Limb (tissue), 2 donors: ENCODE measurements around the gene SLC51A.
"Not testable (repeated sequence)": the region's sequence is repeated elsewhere in the genome, so short reads cannot be mapped to it uniquely, and the experiment has no call there.

Experiments
- DNase-seq, 2 donors: peaks; one replicate each; pipeline ENCODE4 v3.0.0-alpha.2; 2016; ENCODE audit errors: extremely low spot score in 2 of 2

Gene SLC51A

DNA sequence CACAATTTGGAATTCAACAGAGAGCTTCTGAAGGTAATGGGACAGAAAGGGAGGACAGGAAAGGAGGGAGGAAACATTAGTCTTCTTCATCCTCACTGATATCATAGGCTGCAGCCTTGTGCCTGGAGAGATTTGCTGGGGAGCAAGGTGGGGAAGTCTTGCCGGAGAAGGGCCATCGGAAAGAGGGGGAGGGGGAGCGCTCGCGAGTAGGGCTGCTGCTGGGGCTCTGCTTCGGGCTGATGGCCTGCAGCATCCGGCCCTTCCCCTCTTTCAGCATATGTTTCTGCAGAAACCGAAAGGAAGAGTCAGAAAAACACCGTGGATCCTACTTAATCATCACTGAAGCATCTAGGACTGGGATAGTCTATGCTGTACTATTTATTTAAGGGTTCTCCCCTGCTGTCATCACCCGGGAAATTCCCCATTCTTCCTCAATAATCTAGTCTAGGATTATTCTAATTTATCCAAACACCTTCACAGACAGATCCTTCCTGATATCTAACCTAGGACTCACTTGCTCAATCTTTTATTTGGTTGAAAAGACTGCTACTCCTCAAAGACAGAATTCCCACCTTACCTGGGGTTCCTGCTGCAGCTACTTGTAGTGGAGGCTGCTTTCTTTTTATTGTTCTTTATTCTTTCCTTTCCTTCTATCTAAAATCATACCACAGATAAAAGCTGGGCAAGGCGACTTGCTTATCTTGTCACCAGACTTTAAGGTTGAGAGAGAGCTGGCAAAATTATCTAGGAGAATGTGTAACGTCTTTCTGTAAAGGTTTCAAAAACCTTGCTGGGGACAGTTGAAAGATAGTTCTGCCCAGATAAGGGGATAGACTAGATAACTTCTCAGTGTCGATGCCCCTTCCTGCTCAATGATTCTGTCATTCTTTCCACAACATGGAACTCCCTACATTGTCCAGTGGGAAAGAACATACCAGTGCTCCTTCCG, 22.6 kb downstream of the SLC51A start:
- no peak for DNase-seq

DNA sequence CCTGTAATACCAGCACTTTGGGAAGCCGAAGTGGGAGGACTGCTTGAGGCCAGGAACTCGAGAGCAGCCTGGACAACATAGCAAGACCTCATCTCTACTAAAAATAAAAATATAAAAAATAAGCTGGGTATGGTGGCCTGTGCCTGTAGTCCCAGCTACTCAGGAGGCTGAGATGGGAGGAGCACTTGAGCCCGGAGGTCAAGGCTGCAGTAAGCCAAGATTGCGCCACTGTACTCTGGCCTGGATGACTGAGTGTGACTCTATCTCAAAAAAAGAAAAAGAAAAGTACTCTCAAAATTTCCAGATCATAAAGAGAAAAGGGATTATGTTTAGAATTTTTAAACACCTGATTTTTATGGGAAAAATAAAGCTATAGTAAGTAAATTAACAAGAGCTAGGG, 24.1 kb downstream of the SLC51A start:
- no peak for DNase-seq

DNA sequence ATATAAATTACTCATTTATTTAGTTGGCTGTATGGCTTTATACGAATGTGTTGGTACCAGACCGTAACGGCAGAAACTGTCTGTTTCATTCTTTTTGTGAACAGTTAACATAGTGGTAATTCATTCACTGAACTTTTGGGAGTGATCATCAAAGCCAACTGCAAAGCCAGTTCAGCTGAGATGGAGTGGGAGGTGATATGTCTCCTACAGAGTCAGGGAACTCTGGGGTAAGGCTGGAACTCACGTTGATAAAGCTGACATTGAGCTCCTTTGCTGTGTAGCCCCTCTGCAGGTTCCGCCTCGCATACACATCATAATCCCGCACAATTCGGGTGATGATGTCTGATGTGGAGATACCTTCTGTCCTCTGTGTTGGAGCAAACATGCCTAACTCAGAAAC, 25.4 kb downstream of the SLC51A start:
- no peak for DNase-seq

DNA sequence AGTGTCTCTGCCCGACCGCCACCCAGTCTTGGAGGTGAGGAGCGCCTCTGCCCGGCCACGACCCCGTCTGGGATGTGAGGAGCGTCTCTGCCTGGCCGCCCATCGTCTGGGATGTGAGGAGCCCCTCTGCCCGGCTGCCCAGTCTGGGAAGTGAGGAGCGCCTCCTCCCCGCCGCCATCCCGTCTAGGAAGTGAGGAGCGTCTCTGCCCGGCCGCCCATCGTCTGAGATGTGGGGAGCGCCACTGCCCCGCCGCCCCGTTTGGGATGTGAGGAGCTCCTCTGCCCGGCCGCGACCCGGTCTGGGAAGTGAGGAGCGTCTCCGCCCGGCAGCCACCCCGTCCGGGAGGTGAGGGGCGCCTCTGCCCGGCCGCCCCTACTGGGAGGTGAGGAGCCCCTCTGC, 27.8 kb downstream of the SLC51A start:
- not testable (repeated sequence) for DNase-seq

DNA sequence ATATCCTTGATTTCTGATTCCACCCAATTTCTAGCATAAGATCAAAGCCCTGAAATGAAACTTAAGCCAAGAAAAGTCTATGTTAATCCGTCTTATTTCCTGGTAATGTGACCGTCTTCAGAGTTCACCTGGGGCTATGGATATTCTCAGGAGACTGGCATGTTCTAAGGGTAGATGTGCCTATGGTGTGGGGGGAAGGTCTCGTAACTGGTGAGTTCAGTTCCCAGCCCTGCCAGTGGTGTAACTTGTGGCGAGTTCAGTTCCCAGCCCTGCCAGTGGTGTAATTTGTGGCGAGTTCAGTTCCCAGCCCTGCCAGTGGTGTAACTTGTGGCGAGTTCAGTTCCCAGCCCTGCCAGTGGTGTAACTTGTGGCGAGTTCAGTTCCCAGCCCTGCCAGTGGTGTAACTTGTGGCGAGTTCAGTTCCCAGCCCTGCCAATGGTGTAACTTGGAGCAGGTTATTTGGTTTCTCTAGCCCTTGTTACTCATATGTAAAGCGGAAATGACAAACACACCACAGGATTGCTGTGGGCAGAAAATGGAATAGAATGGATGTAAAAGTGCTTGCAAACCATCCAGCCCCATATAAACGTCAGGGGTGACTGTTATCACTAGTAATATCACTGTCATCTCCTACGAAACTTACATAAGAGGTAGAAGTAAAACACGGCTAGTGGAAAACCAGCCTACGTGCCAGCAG, 30.4 kb downstream of the SLC51A start:
- no peak for DNase-seq

DNA sequence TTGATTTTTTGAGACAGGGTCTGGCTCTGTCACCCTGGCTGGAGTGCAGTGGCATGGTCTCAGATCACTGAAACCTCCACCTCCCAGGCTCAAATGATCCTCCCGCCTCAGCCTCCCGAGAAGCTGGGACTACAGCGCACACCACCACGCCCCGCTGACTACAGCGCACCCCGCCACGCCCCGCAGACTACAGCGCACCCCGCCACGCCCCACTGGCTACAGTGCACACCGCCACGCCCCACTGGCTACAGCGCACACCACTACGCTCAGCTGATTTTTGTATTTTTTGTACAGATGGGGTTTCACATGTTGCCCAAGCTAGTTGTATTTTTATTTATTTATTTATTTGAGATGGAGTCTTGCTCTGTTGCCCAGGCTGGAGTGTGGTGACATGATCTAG, 35.6 kb downstream of the SLC51A start:
- no peak for DNase-seq

DNA sequence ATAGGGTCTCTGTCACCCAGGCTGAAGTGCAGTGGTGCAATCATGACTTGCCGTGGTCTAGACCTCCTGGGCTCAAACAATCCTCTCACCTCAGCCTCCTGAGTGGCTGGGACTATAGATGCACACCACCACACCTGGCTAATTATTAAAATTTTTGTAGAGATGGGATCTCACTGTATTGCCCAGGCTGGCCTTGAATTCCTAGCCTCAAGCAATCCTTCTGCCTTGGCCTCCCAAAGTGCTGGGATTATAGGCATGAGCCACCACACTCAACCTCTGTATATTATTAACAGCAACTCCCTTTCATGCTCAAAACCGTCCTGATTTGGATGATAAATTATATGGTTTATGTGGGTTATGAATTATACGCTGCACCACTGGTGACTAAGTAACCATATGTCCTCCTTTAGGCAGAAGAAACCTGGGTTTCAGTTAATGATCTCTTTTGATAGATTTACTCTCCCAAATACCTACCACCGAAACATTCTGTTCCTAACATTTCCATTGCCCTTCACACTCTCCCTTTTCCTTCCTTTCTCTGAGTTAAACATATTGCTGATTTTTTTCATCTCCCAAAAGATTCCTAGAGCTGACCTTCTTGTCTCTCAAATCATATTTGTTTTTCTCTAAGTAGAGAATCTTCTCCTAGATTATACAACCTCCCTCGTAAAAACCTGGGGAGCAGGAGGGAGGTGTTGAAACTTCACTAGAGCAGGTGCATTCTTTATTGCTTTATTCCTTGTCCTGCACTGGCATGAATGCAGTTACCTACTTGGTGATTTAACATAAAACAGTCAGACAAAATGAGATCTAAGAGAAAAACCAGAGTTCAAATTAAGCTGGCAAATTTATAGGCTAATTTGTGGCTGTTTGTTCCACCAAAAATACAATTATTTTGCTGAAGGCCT, 38.3 kb downstream of the SLC51A start:
- DNase-seq = no peak

DNA sequence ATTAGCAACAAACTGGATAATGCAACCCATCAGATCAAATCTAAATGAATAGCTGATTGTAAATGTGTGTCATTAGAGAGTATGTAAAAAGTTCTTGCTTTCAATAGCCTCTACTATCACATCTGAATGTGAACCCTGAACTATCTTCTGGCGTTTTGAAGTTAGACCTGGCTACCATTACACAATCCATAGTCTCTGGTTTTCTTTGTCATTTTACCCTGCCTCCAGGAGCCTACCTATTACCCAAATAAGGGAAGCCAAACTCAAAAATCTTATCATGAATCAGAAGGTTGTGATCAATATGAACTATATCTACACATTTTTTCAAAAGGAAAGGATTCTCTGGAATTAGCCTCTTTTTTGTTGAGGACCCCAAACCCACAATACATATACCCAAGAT, 39.4 kb downstream of the SLC51A start:
- no peak for DNase-seq

DNA sequence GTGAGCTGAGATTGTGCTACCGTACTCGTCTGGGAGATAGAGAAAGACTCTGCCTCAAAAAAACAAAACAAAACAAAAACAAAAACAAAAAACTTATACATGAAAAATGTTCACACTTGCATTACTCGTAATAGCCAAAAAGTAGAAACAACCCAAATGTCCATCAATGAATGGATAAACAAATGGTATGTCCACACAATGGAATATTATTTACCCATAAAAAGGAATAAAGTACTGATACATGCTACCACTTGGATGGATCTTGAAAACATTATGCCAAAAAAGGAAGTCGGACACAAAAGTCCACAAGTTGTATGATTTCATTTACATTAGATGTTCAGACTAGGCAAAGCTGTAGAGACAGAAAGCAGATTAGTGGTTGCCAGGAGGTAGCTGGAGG, 44.5 kb downstream of the SLC51A start:
- no peak for DNase-seq

DNA sequence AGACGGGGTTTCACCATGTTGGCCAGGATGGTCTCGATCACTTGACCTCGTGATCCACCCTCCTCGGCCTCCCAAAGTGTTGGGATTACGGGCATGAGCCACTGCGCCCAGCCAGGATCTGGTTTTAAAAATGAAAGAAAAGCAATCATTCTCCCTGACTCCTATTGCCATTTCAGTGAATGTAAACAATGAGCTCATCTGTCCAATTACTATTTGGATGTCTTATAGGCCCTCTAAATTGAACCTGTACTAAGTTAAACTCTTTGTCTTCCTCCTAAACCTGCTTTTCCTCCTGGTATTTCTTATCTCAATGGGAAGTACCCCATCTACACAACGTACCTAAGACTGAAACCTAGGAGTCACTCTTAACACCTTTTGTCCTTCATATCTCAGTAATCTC, 47.5 kb downstream of the SLC51A start:
- DNase-seq = no peak

DNA sequence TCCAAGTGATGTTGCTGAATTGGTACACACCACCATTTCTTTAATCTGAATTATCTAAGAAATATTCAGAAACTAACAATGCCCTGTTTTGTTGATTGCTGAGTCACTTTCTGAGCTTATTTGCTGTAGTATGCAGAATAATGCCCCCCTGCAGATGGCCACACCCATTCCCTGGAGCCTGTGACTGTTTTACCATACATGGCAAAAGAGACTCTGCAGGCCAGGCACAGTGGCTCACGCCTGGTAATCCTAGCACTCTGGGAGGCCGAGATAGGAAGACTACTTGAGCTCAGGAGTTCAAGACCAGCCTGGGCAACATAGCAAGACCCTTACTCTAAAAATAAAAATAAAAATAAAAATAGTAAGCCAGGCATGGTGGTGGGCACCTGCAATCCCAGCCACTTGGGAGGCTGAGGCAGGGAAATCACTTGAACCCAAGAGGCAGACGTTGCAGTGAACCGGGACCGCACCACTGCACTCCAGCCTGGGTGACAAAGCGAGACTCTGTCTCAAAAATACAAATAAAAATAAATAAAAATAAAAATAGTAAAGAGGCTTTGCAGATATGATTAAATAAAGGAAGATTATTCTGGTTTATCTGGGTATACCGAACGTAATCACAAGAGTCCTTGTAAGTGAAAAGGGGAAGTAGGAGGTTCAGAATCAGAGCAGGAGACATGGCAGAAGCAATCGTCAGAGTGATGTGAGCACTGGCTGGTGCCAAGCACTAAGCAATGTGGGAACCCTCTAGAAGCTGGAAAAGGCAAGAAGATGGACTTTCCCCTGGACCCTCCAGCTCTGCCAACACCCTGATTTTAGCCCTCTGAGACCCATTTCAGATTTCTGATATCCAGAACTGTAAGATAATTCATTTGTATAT, 52.2 kb downstream of the SLC51A start:
- DNase-seq = no peak

DNA sequence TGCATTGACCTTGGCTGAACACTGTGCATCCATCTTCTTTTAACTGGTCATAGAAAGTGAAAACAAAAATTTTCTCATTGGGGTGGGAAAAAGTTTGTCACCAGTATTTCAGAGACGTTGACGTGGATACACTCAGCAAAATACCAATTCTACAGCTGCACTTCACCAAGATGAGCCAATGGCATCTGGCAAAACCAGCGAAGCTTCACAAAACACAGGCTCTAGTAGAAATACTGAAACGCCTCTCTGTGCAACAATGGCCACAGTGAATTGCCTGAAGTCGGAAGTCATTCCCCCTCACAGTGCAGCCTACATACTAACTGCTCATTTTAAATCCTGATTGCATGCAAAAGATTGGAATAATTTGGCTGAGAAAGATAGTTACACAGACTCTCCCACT, 54.2 kb downstream of the SLC51A start:
- no peak for DNase-seq

DNA sequence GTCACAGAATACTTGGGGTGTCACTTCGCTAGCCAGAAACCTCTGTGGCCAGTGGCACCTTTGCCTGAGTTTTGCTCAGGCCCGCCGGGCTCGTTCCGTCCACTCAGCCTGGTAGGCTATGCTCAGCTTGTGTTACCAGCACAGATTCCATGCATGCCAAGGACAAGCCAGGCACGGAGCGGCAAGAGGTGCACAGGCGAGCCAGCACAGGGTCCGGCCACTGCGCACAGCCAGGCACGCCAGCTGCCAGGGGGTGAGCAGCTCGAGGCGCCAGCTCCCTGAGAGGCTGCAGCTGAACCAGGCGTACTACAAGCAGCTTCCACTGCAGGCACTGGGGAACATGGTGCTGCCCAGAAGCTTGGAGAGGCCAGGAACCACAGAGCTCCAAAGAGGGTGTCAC, 56.5 kb downstream of the SLC51A start:
- DNase-seq = no peak

DNA sequence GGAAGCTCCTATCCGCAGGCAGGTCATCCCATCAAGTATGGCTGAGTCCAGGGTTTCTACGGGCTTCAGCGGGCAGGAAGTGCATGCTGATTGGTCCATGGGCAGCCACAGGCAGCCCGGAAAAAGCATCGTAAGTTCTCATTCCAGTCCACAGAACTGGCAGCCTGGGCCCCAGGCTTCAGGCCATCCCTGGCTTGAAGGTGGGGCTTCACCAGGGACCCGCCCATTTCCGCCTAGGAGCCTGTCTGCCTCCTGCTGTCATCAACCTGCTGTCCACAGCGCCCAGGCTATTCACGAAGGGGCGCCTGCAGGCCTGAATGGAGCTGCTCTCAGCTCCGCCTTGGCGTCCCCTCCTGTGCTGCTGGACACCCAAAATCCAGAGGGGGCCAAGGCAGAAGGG, 57.3 kb downstream of the SLC51A start:
- no peak for DNase-seq

DNA sequence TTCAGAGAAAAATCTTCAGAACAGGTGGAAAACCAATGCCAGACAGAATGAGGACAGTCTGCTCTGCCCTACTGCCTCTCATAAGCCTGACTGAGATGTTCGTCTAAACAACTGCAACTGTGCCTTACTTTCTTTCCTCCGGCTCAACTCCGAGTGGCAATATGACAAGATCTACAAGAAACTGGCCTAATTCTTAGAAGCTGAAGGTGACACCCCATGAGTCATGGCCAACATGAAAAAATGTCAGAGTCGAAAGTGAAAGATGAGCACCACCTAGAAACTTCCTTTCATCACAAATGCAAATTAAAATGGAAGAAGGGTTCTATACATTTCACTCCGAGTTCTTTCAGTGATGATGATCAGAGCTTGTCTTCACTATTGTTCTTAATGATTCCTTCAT, 58.3 kb downstream of the SLC51A start:
- DNase-seq = no peak

DNA sequence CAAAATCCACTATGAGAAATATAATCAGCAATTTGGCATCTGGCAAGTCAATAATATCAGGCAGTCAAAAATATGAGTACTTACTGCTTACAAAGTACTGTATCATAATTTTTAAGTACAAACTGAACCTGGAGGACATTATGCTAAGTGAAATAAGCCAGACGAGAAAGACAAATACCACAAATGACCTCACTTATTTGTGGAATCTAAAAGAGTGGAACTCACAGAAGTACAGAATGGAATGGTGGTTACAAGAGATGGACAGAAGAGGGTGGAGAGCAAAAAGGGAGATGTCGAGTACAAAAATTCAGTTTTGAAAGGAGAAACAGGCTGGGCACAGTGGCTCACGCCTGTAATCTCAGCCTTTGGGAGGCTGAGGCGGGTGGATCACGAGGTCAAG, 58.8 kb downstream of the SLC51A start:
- DNase-seq = no peak

DNA sequence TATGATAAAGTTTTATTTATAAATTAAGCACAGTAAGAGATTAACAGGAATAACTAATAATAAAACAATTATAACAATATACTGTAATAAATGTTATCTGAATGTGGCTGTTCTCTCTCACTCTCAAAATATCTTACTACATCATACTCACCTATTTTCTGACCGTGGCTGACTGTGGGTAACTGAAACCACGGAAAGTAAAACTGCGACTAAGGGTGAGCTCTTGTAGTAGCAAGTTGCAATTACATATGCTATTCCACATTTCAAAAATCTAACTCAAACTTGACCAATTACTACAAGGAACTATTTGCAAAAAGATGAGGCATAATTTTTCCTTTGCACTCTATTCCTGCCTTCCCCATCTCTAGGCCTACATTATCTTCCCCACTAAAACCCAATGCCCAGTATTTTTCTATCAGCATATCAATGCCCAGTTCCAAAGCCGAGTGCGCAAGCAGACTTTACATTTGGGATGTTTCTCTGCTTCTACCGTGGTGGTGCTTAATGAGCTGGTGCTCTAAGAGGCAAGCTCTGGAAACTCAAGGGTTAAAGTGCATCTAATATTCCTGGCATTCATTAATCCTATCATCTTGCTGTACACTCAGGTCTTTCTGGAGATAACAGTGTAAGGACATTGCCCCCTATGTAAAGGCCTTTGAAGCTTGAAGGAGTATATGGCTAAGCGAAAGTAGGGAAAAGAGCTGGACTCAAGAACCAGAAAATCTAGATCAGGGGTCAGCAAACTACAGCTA, 64.5 kb downstream of the SLC51A start:
- no peak for DNase-seq

DNA sequence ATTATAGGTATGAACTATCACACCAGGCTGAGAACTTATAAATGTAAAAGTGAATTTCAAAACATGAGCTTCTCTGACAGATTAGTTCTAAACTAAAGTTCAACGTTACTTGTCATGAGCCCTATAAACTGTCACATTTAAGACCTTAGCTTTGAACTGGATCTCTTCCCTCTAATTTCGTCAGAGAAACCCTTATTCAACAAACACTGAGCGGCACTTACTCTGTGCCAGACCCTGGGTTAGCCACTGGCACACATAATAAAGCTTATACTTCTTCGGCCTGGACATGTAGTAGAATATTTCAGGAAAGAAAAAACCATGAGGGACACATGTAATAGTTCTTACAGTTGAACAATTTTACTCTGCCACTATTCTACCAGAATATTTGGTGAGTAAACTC, 65.6 kb downstream of the SLC51A start:
- no peak for DNase-seq
